Fibroblast of the aortic adventitia (primary cell): Measurements from ENCODE around the gene FHDC1. TPM values are rescaled to one million over a fixed set of nuclear protein-coding genes. Genes with fewer than 3 reads are reported as not detected.
A peak's percentile ranks its signal among the peaks of the same experiment; 100 is the strongest.

ENCODE experiments used
- DNase-seq: peaks from one replicate; pipeline ENCODE4 v3.0.0-alpha.2; 2010; ENCODE audit warnings: low read depth
- H3K4me3 ChIP-seq: 2 replicates; pipeline ENCODE4 v1.5.1; 2011; ENCODE audit warnings: low read depth, mild to moderate bottlenecking, control low read depth, low read length, moderate library complexity
- total RNA-seq: library from RNA; depleted of rRNA; stranded (reverse); fragments of >200 nt; gene quantifications from 2 replicates; pipeline ENCODE4 v1.2.3, GENCODE V29; 2012; ENCODE audit warnings: low replicate concordance
- TF ChIP-seq, protein P1 (sequence below): IDR thresholded peaks from 2 replicates; pipeline ENCODE4 v1.5.1; 2011; ENCODE audit warnings: mild to moderate bottlenecking, low read length, control low read depth, inconsistent platforms; ENCODE audit not compliant: insufficient read depth

Gene FHDC1
- total RNA-seq, 1 donor, result 0.09 TPM

DNA sequence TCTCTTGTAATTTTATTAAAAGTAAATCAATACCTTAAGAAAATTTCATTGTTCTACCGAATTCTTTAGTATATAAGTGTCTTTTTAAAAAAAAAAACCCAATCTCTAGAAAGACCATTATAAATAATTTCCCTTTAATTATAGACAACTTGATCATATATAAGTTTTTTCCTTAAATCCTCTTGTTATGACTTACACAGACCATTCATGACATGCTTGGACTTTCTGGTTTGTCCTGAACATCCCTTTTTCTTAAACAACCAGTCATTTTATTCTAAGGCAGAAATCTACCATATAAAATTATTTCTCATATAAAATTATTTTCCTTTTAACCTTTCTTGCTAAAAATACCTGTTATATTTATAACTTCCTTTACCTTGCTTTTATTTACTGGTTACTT, 15.4 kb upstream of the FHDC1 start:
- H3K4me3 ChIP-seq, result no peak overlapping the region
- TF ChIP-seq, protein P1, sequence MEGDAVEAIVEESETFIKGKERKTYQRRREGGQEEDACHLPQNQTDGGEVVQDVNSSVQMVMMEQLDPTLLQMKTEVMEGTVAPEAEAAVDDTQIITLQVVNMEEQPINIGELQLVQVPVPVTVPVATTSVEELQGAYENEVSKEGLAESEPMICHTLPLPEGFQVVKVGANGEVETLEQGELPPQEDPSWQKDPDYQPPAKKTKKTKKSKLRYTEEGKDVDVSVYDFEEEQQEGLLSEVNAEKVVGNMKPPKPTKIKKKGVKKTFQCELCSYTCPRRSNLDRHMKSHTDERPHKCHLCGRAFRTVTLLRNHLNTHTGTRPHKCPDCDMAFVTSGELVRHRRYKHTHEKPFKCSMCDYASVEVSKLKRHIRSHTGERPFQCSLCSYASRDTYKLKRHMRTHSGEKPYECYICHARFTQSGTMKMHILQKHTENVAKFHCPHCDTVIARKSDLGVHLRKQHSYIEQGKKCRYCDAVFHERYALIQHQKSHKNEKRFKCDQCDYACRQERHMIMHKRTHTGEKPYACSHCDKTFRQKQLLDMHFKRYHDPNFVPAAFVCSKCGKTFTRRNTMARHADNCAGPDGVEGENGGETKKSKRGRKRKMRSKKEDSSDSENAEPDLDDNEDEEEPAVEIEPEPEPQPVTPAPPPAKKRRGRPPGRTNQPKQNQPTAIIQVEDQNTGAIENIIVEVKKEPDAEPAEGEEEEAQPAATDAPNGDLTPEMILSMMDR, result no peak
- peak; percentile 13 for DNase-seq

GRCh38 chr4:152921284-152921683, 14.8 kb upstream of the FHDC1 start:
- TF ChIP-seq, protein P1, result no peak
- no peak overlapping the region for H3K4me3 ChIP-seq
- DNase-seq, result no peak

DNA sequence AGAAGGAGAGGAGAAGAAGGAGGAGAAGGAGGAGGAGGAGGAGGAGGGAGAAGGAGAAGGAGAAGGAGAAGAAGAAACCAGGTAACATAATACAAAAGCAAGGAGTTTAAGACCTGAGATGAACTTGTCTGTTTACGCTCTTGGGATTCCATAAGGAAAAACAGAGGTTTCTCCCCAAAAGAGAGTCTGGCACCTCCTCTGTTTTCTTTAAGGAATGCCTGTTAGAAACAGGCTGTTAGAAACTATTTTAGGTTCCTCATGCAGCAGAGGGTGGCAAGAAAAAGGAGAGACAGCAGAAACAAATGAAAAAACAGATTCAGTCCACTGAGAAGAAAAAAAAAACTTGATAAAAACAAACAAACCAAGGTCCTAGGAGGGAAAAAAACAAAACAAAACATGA, 10.3 kb upstream of the FHDC1 start:
- no peak for DNase-seq
- H3K4me3 ChIP-seq, result no peak overlapping the region
- TF ChIP-seq, protein P1, result no peak

DNA sequence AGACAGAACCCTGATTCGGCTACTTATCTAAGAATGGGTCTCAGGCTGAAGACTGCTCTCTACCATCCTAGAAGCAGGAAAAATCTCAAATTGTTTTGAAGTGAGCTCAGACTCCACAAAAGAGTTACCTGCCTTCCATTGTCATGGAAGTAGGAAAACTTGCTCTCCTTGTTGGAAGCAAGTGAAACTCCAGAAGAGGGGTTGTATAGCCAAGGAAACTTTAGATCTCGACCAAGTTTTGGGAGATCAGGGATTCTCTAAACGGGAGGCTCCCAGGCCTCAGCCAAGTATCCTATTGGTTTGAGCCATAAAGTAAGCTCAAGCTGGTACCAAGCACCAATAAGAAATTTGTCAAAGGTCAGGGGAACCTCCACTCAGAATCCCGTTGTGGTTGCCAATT, 9.2 kb upstream of the FHDC1 start:
- TF ChIP-seq, protein P1, result no peak
- DNase-seq, result no peak
- no peak overlapping the region for H3K4me3 ChIP-seq

DNA sequence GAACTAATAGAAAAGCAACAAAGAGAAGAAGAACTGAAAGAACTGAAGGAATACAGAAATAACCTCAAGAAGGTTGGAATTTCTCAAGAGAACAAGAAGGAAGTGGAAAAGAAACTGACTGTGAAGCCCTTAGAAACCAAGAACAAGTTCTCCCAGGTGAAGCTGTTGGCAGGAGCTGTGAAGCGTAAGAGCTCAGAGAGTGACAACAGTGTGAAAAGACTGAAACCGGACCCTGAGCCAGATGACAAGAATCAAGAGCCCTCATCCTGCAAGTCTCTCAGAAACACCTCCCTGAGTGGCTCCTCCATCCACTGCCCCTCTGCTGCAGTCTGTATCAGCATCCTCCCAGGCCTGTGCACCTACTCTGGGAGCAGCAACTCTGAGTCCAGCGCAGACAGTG, 8.4 kb upstream of the FHDC1 start:
- no peak overlapping the region for H3K4me3 ChIP-seq
- no peak for DNase-seq
- TF ChIP-seq, protein P1, result no peak

DNA sequence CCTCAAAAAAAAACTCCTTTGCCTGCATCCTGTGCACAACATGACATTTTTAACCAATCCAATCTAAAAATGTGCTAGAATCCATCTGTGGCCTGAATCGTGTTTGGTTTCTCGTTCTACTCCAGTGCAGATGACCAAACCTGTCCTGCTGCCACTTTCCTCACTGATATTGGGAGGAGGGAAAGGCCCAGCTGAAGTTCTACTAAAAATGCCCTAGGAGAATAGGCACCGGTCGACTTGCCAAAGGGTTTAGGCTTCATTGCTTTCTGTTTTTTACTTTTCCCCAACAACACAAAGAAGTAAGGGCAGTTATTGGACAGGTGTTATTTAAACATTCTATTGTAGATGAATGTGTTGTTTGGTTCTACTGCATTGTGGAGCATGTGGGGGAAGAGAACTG, 7.8 kb upstream of the FHDC1 start:
- H3K4me3 ChIP-seq, result no peak overlapping the region
- no peak for DNase-seq
- TF ChIP-seq, protein P1, result no peak

DNA sequence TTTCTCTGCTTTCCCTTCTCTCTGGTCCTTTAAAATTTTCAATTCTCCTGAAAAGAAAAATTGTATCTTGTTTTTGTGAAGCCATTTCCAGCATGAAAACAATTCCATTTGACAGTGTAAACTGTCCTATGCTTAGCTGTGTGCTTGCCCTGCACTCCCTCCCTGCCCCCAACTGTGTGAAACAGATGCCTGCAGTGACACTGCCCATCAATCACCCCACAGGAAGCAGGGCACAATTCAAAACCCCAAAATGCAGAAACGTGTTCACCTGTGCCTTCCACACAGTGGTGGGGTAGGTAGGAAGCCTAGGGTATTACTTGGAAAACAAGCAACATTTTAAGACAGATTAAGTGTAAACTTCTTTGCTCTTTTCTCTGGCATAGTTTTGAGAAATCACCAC, 6.2 kb upstream of the FHDC1 start:
- TF ChIP-seq, protein P1, result no peak
- no peak overlapping the region for H3K4me3 ChIP-seq
- no peak for DNase-seq
